NCI-H524 (cell line): ENCODE data around the gene CLBA1.
A peak's percentile ranks its signal among the peaks of the same experiment; 100 is the strongest.

Experiments used
- DNase-seq, 2 experiments: peaks; one replicate each; lab custom pipeline; 2025; lab: John Stamatoyannopoulos, UW

Gene CLBA1

DNA sequence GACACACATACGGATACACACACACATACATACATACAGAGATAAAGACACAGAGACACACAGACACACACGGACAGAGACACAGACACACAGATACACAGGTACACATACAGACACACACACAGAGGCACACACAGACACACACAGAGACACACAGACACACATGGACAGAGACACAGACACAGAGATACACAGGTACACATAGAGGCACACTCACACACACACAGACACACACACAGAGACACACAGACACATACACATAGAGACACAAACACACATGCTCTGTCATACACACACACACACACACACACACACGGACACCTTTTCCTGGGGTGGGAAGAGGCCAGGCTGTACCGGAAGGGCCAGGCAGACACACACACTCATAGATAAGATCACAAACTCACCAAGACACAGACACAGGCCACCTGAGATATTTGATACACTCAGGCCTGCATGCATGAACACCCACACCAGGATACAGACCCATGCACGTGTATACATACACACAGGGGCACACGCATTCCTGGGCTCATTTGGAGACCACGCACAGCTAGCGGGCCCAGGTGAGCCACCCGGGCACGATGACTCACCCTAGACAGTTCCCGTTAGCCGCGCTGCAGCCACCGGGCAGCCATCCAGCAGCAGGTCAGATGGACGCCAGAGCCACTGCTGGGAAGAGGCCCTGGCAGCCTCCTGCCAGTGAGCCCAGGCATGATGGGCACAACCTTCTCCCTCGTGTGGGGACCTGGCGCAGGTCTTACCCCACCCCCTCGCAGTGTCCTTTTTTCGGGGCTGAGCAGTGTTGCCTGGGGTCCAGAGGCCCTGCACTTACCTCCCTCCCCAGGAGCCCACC lies 5.6 kb upstream of the CLBA1 start:
- no peak for DNase-seq

DNA sequence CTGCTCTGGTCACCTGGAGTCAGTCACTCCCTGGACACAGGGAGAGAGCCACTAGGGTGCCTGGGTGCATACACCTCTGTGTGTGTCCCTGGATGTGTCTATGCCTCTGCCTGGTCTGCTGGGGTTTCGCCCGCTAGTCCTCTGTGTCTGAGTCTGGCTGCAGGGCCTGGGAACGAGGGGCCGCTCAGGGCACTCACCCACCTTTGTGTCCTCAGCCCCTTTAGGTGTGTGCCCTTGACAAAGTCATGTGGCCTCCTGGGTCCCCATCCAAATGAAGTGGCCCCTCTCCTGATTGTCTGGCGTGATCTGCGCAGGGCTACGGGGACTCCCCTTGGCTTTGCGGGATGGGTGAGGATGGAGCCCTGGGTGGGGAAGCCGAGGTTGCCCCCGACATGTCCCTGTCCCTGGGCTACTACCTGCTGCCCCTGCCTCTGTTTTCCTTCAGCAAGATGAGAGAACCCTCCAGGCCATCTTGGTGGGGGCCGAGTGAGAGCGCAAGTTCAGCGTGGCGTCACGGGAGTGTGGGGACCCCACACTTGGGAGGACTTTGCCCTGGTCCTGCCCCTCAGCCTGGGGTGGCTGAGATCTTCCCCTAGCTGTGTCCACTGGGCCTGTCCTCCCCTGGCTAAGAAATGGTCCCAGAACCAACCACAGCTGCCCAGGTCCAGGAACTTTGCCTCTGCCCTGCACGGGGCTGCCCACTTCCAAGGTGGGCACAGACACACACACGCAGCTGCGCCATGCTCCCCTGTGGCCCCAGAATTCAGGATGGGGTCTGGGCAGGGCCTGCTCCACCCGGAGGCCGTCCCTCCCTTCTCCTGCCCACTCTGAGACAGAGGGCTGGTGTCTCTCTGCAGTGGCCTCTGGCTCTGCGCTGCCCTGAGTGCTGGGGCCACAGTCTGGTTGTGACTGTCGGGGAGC lies 4.7 kb upstream of the CLBA1 start:
- no peak for DNase-seq

DNA sequence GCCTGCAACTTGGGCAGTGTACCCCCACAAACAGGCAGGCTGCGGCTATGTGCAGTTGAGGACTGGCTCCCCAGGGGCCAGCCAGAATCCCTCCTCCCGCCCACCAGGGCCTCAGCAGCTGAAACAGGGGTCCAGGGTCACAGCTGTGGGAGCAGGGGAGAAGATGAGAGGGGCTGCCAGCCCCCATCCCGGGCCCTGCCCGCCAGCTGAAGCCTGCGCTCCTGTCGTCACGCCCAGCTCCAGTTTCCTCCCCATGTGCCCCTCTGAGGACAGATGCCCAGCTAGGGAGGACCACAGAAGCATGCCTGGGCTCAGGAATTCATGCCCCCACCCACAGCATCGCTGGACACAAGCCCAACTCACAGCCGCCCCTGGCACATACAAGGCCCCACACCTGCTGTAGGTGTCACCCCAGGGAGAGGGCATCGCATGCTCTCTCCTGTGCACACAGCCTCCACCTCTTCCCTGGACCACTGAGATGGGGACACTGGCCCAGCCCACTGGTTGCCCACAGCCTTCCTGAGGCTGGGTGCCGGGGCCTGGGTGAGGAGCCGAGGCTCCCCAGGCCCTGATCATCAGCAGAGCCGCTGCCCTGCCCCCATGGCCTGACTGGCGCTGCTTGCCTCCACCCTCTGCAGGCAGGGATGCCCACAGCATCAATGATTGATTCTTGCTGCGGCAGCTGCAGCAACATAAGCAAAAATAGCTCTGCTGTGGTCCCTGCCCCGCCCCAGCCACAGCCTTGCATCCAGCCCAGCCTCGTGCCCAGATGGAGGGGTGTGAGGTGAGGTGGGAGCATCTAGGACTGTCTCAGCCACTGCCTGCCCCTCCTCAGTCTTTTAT lies 3.7 kb upstream of the CLBA1 start:
- no peak for DNase-seq

GRCh38 chr14:104982548-104983230 lies 2.9 kb upstream of the CLBA1 start:
- no peak for DNase-seq

- no peak for DNase-seq
Observed at GRCh38 chr14:104983231-104983721, 2.3 kb upstream of the CLBA1 start.

DNA sequence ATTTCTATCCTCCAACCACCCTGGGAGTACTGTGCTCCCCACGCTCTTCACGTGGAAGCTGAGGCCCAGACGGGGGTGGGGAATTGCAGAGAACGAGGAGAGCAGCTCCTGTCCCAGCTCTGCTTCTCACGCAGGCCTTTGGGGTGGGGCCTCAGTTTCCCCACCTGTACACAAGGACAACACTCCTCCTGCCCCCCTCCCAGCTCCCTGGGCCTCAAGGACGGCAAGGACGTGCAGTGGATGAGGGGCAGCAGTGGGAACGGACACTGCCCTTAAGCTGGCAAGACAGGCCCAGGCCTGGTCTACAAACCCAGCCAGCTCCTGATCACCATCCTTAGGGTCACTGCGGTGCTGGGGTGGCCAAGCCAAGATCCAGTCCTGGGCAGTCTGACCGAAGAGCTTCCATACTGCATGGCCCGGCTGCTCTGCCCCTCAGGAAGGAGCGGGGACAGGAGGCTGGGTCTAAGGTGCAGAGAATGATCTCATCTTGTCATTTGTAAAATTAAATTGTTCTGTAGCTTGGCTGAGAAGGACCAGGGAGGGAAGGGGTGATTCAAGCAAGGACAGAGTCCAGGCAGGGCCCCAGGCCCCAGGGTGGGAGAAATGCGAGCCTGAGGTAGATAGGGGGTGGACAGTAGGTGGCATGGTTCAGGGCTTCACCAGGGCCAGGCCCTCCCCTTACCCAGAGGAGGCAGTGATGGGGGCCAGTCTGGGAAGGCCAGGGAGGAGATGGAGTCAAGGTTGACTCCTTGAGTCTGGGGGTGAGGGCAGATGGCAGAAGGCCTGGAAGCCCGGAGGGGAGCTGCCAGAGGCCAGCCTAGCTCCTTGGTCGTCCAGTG lies 1.3 kb upstream of the CLBA1 start:
- DNase-seq = no peak

- DNase-seq = no peak
Observed at GRCh38 chr14:104986487-104987164, 1.0 kb downstream of the CLBA1 start.

DNA sequence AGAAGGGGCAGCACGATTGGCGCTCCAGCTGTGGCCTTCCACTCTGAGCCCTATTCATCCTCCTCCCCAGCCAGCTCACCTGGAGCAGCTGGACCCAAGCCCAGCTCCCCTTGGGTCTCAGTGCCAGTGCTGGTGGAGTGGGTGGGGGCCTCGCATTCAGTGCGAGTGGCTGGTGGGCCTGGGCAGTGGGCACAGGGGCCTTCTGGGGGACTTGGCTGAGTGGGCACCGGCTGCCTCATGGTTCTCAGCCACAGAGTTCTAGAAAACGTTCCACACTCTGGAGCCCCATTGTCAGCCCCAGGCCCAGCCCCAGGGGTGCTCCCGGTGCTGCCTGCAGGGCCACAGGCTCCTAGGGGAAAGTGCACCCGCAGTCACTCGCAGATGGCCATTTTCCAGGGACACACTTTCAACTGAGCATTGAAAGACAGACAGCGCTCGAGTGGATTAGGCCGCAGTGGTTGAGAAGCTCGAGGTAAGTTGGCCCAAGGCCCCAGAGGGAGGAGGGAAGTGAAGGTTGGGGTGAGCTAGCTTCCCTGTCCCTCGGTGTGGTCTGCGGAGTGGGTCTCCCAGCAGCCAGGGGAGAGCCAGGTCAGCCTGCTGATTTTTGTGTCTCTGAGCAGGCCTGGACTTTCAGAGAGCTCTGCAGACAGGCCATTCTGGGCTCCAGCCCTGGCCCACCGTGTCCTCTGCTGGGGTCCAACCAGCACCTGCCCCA lies 3.8 kb downstream of the CLBA1 start:
- DNase-seq = no peak

DNA sequence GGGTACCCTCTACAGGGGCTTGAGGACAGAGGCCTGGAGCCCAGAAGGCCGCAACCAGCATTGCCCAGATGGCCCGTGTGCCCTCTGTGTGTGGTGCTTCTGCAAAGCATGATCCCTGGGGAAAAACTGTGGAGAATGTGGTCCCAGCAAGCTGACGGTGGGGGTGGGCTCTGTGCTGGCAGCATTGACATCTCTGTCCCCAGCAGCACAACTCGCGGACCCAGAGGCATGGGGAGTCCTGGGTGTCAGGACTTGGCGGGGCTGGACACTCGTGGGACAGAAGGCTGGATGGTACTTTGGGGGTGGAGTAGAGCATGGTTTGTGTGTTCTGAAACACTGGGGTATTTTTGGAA lies 4.3 kb downstream of the CLBA1 start:
- no peak for DNase-seq

GRCh38 chr14:104991896-104992230 lies 6.3 kb downstream of the CLBA1 start:
- DNase-seq = no peak

- no peak for DNase-seq
Observed at GRCh38 chr14:104992501-104992900, 6.9 kb downstream of the CLBA1 start.

DNA sequence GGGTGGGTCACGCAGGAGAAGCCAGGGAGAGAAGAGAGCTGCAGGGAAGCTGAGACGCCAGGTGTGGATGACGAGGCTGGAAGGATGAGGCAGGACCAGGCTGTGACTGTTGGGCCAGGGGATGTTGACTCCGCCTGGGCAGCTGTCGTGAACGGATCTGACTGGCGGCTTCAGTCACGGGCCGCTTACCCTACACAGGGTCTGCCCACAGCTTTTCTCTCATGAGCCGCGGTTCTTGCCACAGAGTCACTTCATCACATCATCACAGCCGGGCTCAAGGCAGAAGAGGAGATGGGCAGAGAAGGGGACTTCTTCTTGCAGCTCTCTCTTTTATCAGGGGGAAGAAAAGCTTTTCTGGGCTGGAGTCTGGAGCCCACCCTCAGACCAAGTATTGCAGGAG lies 7.7 kb downstream of the CLBA1 start:
- DNase-seq = no peak

- DNase-seq = no peak
Observed at GRCh38 chr14:104993808-104994591, 8.4 kb downstream of the CLBA1 start.

GRCh38 chr14:104994978-104995377 lies 9.4 kb downstream of the CLBA1 start:
- no peak for DNase-seq

DNA sequence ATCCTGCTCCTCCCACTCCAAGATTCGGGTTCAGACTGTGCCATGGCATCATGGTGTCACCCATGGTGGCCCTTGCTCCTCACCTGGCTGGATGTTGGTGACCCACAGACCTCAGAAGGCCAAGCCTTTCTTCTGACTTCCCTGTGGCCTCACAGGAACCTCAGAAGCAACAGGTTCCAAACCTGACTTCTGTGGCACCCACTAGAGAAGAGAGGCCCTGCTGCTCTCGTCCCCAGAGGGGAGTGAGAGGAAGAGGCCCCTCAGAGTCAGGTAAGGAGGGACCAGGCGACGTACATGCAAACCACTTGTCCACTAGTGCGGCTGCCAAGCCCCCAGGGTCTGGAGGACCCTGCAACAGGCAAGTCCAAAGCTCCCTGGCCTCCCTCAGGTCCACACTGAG lies 10.4 kb downstream of the CLBA1 start:
- DNase-seq = no peak

GRCh38 chr14:104996483-104996882 lies 10.9 kb downstream of the CLBA1 start:
- no peak for DNase-seq

- peak; percentile 30 to 38 for DNase-seq
Observed at GRCh38 chr14:104998801-104999200, 13.2 kb downstream of the CLBA1 start.

DNA sequence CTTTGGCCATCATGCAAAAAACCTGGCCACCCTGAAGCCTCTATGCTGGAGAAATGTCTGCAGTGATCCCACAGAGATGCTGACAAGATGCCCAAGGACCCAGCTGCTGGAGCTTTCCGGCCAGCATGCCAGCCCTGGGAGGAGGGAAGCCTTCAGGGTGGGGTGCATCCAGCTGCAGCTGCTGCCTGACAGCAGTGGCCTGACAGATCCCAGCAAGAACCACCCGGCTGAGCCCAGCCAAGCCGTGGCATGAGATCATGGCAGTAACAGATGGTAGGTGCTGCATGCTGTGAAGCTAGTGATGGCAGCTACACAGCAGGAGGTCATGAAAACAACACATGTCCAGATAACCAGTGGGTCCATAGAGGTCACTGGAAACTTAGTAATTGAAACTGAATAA lies 13.8 kb downstream of the CLBA1 start:
- DNase-seq = peak; percentile 42 to 52
